SIG-M5 treated with dmso at 0.1 percent for 504 hours (cell line): ENCODE results near the gene CCNL1.

Experiments
- DNase-seq: peaks from one replicate; lab custom pipeline; 2025; ENCODE audit not compliant: unreplicated experiment; lab: John Stamatoyannopoulos, UW

The CCNL1 gene

DNA sequence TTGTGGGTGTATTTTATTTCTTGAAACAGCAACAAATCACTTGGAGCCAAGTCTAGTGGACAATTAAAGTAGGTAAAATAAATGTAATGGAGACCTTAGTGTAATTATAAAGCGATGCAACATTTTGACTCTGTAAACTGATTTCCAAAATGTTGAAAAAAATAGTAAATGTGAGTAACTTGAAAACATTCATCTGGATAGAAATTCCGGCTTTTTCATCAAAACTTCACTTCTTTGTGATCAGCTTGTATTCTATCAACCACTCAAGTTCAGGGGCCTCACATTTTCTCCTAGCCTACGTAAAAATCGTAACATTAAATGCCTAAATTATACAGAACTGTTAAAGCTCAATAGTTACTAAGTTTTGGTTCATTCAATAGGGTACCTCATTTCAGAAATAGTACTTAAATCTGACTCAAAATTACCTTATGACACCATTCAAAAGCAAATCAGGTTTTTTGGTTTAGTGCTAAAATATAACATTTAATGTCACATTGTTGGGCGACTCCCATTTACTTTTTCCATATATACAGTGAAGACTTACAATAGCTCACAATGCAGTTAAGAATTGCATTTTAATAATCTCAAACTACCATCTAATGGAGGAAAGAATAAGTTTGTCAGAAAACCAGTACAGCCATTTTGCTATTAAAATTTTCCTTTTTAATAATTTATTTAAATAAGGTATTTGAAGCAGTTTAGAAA lies 12.7 kb downstream of the CCNL1 start:
- DNase-seq = no peak

DNA sequence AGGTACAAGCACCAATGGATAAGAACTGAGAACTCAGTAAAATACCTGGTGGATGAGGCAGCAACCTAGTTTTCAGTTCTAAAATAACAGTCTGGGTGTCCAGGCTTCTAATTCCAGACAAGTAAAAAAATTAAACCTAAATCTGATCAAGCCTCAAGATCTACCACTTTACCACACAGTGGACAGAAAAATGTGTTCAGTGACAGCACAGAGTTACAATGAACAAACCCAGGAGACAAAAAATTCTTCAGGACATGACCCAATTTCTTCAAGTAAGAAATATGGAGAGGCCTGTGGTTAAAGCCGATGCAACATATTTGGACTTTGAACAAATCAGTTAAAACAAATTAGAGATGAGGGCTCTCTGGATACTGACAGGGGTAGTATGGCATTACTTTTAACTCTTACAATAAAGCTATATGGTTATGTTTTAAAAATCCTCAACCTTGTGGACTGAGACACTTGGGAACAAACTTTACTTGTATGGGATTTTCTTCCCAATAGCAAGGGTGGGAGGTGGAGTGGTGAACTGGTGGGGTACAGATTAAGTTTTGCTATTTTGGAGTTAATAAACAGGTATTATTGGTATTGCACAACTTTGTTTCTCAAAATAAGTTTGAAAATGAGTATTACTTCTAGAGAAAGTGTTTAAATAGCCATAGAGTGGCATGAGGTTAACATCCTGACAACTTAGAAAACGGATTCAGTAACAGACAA lies 14.2 kb downstream of the CCNL1 start:
- no peak for DNase-seq

DNA sequence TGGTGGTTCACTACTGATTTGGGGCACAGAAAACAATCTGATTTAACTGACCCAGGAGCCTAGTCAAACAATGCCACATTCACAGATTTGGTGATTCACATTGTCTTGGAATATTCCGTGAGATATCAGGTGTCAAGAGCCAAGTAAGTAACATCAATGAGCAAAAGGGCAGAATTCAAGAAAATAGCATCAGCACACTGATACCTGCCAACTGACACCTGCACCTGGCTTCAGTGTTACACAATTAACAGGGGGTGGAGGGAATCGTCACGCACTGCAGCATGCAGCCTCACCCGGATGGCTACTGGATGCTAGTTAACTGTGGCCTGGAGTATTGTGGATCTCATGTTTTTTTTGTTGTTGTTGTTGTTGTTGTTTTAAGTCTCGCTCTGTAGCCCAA lies 17.6 kb downstream of the CCNL1 start:
- no peak for DNase-seq

DNA sequence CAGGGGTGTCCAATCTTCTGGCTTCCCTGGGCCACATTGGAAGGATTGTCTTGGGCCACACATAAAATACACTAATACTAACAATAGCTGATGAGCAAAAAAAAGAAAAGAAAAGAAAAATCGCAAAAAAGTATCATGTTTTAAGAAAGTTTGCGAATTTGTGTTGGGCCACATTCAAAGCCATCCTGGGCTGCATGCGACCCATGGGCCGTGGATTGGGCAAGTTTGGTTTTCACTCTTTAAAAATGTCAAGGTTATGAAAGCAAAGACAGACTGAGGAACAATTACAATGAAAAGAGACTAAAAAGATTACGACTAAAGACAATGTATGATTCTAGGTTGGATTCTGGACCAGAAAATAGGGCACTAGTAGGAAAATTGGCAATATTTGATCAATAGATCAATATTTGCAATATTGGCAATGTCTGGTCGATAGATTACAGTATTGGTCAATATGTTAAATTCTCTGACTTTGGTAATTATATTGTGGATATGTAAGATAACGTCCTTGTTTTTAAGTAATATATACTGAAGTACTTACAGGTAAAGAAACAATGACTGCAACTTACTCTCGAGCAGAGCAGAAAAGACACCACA lies 19.9 kb downstream of the CCNL1 start:
- DNase-seq = no peak

DNA sequence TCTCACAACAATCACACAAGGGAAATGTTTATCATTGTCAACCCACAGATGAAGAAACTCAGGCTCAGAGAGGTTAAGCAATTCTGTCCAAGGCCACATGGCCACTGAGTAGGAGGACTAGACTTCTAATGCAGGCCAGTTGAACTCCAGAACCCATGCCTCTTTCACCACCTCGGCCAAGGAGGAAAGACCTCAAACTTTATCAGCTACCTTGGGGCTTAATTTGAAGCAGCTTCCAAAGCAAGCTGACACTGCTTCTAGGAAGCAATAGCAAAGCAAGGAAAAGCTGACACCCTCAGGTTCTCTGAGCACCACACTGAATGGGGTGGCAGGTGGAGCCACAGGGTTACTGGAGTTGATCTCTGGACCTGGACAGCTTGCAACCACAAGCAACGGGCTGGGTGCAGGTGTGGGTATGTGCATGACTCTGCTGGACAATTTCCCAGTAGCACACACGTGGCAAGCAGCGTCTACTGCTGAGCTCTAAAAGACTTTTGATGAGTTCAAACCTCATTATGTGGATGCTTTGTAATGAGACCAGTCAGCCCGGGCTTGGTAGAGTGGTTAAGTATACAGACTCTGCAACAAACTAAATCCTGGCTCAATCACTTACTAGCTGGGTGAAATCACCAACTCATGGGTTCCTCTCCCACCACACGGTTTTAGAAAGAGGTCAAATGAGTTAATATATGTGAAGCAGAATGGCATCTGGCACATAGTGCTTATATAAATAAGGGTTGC lies 23.1 kb downstream of the CCNL1 start:
- DNase-seq = no peak

DNA sequence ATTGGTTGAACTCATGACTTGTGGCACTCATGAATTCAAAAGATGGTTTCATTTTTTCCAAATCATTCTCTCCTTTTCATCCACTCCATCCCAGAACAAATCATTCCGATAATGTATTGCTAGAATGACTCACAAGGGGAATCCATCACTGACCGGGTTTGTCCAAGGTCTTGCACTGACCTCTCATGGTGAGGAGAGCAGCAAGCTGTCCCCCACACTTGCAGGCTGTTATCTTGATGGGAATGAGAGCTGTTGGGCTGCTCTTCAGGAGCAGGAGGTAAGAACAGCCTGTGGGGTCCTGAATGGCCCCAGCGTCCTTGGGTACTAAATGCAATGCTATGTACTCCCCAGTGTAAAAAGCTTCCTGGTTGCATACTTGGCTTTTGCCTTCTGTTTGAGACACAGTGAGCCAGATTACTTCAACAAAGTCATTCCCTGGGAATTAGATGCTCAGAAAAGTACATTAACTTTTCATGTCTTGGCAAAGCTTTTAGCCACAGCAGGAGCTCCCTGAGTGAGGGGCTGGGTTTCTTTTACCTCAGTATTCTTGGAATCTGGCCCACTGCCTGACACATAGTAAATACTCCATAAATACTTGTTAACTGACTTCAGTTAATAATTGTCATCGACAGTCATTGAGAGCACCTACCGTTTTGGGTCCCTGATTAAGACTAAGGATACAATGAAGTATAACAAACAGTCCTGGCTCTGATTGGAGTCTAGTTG lies 24.1 kb downstream of the CCNL1 start:
- DNase-seq = no peak

DNA sequence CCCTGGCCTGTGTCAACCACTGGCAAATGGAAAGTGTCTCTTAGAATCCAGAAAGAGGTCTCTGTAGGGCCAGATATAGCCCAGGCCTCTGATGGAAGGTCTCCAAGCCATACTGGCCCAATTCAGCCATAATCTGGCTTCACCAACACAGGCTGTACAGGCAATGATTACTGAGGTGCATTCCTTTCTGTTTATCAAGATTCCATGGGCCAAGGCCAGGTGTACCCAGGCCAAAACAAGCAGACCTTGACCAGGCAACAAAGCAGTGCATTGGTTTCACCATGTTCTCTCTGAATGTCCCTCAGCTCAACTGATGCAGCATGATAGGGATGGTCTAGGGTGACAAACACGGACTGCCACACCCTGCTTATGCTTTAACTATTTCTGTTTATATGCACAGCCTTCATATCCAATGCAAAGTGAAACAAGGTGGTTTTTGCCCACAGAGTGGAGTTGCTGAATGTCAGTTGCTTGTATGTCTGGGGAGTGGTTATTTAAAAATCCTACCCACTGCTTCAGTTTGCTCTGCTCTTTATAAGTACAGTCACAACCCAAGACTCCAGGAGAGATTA lies 25.2 kb downstream of the CCNL1 start:
- DNase-seq = no peak

DNA sequence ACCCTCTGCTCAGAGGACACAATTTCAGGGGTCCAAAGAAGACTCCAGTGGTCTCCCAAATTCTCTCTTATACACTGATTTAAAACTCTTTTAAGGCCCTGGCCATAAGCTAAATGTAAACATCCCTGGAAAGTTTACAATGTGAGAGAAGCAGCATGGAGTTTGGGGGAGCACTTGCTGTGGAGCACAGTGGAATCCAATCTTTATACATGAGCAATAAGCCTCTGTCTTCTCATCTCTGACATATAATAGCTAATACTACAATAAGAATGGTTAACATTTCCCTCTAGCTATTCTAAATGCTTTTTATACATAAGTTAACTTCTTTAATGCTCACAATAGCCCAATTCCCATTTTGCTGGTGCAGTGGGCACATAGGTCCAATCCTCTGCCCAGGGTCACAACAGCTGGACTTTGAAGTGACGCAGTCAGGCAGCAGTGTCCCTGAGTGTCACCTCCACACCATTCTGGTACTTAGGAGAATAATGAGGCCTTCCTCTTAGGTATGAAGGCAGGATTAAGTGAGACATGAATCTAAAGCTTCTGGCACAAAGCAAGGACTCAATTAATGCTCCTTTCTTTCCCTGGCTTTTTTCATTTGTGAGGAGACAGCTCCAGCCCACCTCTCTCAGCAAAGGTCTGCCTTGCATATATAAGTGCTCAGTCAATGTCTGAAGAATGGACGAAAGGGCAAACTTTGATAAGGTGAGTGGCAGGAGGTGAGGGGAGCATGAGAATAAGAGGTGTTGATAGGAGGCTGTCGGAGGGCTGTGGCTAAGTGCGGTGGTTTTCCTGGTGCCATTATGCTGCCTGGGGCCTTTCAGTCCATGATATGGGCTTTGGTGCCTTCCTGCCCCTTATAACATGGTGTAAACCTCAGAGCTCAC lies 26.3 kb downstream of the CCNL1 start:
- DNase-seq = no peak

DNA sequence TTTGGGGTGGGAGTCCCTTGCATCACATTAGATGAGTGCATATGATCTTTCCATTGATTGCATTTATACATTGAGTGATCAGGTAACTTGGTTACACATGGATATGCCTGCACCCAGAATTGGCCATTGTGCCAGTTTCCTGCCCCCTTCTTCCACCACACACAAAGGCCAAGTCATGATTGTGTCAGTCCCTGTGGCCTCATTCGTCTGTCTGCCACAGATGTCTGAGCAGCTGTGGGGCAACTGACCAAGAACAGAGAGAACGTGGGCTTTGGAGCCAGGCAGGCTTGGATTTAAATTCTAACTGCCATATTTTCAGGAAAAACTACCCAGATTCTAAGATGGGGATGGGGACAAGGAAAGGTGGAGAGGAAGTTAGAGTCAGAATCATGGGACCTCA lies 27.0 kb downstream of the CCNL1 start:
- no peak for DNase-seq

DNA sequence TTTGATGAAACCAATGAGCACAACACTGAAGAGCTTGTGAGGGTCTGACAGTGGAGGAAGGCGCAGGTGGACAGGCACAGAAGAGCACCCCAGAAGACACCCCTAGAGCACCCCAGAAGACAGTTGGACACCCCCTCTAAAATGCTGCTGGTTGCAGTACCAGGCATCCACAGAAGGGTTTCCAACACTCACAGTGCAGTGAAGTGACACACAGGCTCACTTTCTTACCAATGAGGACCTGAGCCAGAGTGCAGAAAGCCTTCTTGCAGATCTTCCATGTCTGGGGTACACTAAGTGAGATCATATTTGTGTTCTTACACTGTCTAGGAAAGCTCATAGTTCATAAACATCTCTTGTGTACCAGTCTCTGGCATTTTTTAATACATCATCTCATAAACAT lies 27.6 kb downstream of the CCNL1 start:
- no peak for DNase-seq

DNA sequence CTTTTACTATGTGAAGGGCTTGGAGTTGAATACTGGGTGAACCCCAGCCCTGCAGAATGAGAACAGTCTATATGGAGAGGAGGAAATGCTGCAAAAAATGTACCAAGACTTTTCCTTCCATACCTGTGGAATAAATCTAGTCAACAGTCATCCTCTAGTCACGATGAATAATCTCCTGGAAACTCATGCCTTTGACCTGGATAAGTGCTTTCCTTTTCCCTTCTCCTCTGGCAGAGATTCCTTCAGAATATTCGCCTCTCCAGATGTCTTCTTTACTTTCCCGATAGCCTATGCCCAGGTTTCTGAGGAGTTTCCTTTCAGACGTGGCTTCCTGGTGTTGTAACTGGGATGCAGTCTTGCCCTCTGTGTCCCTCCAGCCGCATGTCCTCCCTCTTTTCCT lies 28.1 kb downstream of the CCNL1 start:
- no peak for DNase-seq

DNA sequence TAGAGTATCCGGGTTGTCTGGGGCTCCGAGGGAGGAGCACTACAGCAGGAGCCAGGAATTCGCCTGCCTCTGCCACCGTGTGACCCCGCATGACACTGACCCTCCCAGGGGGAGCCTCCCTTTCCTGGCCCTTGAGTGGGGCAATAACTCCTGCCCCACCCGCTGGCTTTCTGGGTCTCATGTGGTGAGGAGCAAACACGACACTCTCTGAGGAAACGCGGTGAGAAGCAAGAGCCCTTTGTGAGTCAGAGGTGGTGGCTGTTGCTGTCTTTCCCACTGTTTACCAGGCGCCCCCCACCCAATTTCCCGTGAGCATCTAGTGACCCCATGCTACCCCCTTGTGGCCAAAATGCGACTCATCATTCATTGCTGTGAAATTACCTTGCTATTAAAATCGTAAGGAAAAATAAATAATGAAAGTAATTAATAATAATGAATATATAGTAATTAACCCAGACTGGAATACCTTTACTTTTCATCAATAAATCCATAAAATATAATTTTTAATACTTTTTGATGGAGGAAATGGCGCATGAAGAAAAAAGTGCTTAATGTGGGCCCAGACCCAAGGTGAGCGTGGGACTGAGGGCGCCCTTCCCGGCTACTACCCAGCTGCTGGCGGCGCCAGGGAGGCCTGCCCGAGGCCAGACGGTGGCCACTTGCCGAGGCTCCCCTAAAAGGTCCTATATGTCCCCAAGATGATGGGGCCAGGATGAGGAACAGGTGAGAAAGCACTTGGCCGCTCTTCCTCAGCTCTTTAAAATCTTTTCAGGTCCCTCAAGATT lies 29.3 kb downstream of the CCNL1 start:
- DNase-seq = peak; percentile 43

DNA sequence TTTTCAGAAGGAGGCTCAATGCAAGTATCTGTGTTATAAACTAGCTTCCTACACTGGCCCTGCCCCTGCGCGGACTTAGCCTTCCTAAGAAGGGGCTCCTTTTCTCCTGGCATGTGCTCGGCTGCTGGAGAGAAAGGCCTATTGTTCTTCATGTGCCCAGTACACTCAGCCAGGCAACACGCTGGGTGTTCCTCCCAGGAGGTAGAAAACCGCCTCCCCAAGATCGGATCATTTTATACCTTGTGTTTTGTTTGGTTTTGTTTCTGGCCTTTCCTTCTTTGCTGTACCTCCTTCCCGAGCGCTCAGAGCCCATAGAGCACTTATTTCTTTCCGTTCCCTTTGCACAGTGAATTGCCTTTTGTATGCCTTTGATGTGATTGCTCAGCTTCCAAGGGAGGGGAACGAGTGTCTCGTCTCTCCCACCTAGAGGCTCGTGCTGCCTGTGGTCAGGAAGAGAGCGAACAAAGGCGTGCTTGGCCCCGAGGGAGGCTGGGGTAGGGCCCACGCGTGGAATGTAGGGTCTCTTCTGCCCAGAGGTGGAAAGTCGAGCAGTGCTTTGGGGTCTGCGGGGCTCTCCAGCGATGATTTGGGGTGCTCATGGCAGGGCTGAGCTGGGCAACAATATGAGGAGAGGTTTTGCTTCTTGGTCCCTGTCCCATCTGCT lies 30.0 kb downstream of the CCNL1 start:
- DNase-seq = no peak

DNA sequence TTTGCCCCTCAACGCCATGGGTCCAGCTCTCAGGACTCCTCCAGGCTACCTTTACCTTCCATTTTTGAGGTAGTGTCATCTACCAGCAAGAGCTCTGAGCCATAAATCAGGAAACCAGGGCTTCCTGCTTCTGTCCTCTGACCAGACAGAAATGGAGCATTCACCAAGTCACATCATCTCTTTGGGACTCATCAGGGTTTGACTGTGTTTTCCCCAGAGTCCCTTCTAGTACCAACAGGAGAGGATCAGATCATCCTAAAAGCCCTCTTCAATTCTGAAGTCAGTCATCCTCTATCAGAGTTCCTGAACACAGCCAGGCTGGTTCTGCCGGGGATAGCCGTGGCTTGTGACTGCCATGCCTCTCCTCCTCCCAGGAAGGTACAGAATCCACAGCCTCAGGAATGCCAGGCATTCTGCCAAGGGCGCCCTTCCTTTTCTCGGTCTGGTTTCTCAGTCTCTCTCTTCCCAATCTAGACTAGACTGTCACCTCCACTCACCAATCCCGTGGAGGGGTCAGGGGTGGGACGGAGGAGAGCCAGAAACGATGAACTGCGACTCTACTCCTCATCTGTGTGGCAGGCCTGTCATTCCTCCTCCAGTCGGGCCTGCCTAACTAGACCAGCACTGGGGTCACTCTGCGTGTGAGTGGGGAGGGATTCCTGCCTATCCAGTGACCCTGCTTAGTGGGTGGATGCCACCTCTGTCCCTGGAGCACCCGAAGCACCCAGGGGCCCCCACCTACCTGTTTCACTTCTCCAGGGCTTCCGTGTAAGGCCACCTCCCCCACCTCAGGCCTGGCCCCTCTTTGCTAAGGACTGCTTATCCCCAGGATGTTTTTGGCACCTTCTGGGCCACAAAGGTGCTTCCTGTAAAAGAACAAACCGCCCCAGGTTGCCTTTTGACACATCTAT lies 30.9 kb downstream of the CCNL1 start:
- no peak for DNase-seq

DNA sequence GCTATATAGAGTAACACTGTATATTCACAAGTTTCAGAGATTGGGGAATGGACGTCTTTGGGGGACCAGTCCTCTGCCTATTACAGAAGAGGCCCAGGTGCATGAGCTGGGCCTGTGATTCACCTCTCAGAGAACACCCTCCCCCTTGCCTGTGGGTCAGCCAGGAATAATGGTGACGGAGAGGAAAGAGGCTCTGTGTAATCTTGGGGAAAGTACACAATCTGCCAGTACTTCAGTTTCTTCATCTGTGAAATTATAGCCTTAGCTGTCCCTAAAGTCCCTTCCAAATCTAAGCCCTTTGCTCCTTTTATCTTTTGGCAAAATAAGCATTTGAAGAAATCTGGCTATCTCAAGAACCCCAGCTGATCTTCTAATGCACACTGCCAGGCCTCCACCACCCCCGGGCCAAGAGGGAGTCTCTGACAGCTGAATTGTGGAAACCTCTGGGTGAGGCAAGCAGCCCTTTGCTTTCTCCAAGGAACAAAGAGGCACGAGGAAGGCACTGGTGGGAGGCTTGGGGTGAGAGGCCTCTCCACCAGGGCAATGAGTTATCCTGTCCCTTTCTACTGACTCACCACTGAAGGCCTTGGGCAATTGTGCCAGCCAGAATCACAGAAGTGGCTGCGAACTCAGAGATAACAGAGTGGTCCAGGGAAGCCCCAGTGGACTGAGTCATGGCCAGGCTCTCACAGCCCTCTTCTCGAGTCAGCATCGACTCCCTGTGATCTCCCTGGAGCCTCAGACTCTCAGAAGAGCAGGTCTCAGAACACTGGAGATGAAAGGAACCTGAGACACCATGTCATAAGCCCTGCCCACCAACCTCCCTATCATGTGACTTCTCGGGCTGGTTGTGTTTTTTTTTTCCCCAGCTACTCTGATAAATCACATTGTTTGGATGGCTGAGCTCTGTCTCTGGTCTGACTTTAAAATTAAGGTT lies 31.8 kb downstream of the CCNL1 start:
- no peak for DNase-seq

DNA sequence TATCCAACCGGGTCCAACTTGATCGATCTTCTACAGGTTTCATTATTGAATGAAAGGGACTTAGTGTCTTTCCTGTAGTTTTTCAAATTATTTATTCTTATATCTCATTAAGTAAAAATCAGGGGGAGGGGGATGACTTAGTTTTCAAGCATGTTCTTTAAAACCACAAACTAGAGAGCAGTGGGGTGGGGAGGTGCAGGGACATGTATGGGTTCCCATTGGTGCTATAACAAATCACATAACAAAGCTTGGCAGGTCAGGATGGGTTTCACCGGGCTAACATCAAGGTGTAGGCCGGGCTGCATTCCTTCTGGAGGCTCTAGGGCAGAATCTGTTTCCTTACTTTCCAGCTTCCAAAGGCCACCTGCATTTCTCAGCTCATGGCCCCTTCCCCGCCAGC lies 32.7 kb downstream of the CCNL1 start:
- no peak for DNase-seq
